ENCODE measurements around the gene KCNQ5.

Gene KCNQ5

DNA sequence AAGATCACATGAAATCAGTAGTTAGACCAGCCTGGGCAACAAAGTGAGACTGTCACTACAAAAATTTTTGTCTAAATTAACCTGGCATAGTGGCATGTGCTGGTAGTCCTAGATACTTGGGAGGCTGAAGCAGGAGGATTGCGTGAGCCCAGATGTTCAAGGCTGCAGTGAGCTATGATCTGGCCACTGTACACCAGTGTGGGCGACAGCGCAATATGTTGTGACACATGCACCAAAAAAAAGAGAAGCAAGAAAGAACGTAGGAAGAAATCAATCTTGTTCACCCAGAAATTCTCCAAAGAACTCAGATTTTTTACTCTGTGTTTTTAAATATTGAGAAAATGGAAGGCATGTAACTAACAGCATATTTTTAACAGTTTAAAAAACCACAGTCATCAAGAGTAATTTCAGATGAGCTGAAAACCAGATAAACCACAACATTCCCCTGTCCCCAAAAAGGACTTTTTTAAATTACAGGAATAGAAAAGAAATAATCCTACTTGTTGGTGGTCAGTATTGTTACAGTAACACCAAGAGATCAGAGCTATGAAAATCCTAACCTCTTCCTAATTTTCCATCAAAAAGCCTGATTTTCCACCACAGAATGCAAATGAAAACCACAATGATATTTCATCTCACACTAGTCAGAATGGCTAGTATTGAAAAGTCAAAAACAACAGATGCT lies 363.3 kb downstream of the KCNQ5 start:
- H3K9me3 ChIP-seq (ENCODE audit: control insufficient read depth, insufficient read depth, low read length) = no peaks in the 10 kb centered on the region; the same call in 1 of the 2 replicates
- H3K4me2 ChIP-seq (ENCODE audit: low read length) = no peak overlapping the region
- H3K36me3 ChIP-seq (ENCODE audit: control insufficient read depth, low read length) = no peaks in the 10 kb centered on the region
- no peaks in the 10 kb centered on the region for H4K20me1 ChIP-seq (ENCODE audit: control insufficient read depth, insufficient read depth, low read depth, low read length)
- no peaks in the 10 kb centered on the region for H3K4me1 ChIP-seq (ENCODE audit: control insufficient read depth, low read length)
- no peaks in the 10 kb centered on the region for H3K27me3 ChIP-seq (ENCODE audit: control insufficient read depth, low read length)
- peaks cover 6% of the 10 kb centered on the region for H3K79me2 ChIP-seq (ENCODE audit: control insufficient read depth, low read length)
- H3K9me2 ChIP-seq (replicated peaks; ENCODE audit: control insufficient read depth, low read length) = no peaks in the 10 kb centered on the region
- no peaks in the 10 kb centered on the region for H3F3A ChIP-seq (ENCODE audit: control insufficient read depth, insufficient read depth)
- TF ChIP-seq, protein P1, sequence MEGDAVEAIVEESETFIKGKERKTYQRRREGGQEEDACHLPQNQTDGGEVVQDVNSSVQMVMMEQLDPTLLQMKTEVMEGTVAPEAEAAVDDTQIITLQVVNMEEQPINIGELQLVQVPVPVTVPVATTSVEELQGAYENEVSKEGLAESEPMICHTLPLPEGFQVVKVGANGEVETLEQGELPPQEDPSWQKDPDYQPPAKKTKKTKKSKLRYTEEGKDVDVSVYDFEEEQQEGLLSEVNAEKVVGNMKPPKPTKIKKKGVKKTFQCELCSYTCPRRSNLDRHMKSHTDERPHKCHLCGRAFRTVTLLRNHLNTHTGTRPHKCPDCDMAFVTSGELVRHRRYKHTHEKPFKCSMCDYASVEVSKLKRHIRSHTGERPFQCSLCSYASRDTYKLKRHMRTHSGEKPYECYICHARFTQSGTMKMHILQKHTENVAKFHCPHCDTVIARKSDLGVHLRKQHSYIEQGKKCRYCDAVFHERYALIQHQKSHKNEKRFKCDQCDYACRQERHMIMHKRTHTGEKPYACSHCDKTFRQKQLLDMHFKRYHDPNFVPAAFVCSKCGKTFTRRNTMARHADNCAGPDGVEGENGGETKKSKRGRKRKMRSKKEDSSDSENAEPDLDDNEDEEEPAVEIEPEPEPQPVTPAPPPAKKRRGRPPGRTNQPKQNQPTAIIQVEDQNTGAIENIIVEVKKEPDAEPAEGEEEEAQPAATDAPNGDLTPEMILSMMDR (IDR thresholded peaks at IDR 0.05; ENCODE audit: low read depth, low read length, poor library complexity, severe bottlenecking) = no peak
- TF ChIP-seq EZH2phosphoT487 (IDR thresholded peaks at IDR 0.05; ENCODE audit: borderline replicate concordance, low read length) = no peak
- no peak overlapping the region for H3K27ac ChIP-seq (ENCODE audit: low read depth, low read length)
- H3K4me3 ChIP-seq (ENCODE audit: low read length) = no peak overlapping the region

DNA sequence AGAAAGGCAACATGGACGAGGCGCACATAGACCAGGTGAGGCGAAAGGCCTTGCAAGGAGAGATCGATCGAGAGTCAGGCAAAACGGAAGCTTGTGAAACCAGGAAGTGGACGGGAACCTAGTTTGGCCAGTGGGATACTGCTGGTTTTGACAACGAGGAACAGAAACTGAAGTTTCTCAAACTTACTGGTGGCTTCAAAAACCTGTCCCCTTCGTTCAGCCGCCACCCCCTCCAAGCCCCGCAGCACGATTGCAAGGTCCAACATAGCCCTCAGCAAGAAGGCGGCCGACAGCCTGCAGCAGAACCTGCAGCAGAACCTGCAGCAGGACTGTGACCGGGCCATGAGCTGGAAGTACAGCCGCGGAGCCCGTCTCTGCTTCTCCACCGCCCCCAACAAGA lies 365.4 kb downstream of the KCNQ5 start:
- TF ChIP-seq, protein P1 (IDR thresholded peaks at IDR 0.05; ENCODE audit: low read depth, low read length, poor library complexity, severe bottlenecking) = no peak
- TF ChIP-seq EZH2phosphoT487 (IDR thresholded peaks at IDR 0.05; ENCODE audit: borderline replicate concordance, low read length) = no peak

DNA sequence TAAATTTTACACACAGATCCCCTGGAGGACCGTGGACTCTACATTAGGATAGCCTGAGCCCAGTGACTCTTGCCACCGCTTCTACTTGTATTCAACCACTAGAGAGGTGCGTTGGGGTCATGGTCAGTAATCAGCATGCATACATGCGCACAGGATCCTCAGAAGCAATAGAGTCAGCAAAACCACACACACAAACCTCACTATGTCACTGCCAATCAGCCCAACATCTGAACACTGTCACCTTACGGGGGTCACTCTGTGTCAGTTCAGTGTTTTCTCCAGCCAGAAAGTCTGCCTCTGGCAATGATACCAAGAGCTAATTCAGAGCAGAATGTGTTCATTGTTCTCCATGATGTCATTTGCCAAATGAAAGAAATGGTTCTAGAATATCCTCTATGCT lies 378.1 kb downstream of the KCNQ5 start:
- Histone ChIP-seq H3K9me3 (ENCODE audit: control insufficient read depth, insufficient read depth, low read length) (no peaks in the 10 kb centered on the region), H3K4me2 (ENCODE audit: low read length) (no peak overlapping the region), H3K79me2 (ENCODE audit: control insufficient read depth, low read length) (no peaks in the 10 kb centered on the region), H3K4me1 (ENCODE audit: control insufficient read depth, low read length) (no peaks in the 10 kb centered on the region), H4K20me1 (ENCODE audit: control insufficient read depth, insufficient read depth, low read depth, low read length) (no peaks in the 10 kb centered on the region), H3K36me3 (ENCODE audit: control insufficient read depth, low read length) (peaks cover 7% of the 10 kb centered on the region), H3K27me3 (ENCODE audit: control insufficient read depth, low read length) (no peaks in the 10 kb centered on the region), H3K9me2 (replicated peaks; ENCODE audit: control insufficient read depth, low read length) (no peaks in the 10 kb centered on the region), H3F3A (ENCODE audit: control insufficient read depth, insufficient read depth) (no peaks in the 10 kb centered on the region), H3K4me3 (ENCODE audit: low read length) (no peak overlapping the region), H3K27ac (ENCODE audit: low read depth, low read length) (no peak overlapping the region)
- TF ChIP-seq, protein P1 (IDR thresholded peaks at IDR 0.05; ENCODE audit: low read depth, low read length, poor library complexity, severe bottlenecking) = no peak
- no peak for TF ChIP-seq EZH2phosphoT487 (IDR thresholded peaks at IDR 0.05; ENCODE audit: borderline replicate concordance, low read length)

More for the DNA sequence above, 365.4 kb downstream of the KCNQ5 start:
- no peaks in the 10 kb centered on the region for H3K4me1 ChIP-seq (ENCODE audit: control insufficient read depth, low read length)
- no peaks in the 10 kb centered on the region; the same call in 1 of the 2 replicates for H3K9me3 ChIP-seq (ENCODE audit: control insufficient read depth, insufficient read depth, low read length)
- H3K36me3 ChIP-seq (ENCODE audit: control insufficient read depth, low read length) = no peaks in the 10 kb centered on the region
- peaks cover 4% of the 10 kb centered on the region for H3K79me2 ChIP-seq (ENCODE audit: control insufficient read depth, low read length)
- no peaks in the 10 kb centered on the region for H3F3A ChIP-seq (ENCODE audit: control insufficient read depth, insufficient read depth)
- H3K4me3 ChIP-seq (ENCODE audit: low read length) = no peak overlapping the region
- H3K27me3 ChIP-seq (ENCODE audit: control insufficient read depth, low read length) = no peaks in the 10 kb centered on the region
- no peaks in the 10 kb centered on the region for H3K9me2 ChIP-seq (replicated peaks; ENCODE audit: control insufficient read depth, low read length)
- H4K20me1 ChIP-seq (ENCODE audit: control insufficient read depth, insufficient read depth, low read depth, low read length) = no peaks in the 10 kb centered on the region
- no peak overlapping the region for H3K4me2 ChIP-seq (ENCODE audit: low read length)
- no peak overlapping the region for H3K27ac ChIP-seq (ENCODE audit: low read depth, low read length)

Data from DOHH2 (cell line).